Measurements from ENCODE around the gene LRRN4CL.
"Not testable (repeated sequence)": the region's sequence is repeated elsewhere in the genome, so short reads cannot be mapped to it uniquely, and the experiment has no call there.

The LRRN4CL gene

DNA sequence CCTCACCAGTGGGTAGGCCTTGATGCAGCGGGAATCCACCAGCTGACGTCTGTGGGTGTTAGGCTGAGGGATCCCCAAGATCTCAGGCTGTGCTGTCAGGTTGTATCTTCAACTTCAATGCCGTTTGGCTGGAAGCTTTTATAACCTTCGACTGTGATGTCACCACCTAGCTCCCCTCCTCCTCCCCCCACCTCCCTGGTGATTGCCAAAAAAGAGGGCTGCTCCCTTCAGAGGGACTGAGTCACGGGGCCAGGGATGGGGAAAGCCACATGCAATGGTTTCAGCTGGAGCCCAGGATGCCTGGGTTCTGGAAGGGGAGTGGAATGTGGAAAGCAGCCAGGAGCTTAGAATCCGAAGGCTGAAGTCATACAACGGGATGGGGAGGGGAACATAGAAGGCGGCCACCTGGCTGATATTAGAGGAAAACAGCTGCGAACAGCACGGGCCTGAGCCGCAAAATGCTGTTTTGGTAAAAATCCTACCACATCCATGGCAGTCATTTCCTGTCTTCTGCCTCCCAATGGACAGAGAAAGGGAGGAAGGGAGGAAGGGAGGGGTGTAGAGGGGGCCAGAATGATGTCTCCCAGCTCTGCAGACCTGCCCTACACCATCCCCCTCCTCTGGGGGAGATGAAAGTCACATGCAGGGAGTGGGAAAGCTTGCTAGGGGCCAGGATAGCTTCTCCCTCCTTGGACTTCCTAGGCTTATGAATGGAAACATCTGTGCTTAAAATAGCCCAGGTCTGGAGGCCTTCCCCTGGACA, at the start of gene LRRN4CL:
TSS of gene LRRN4CL (minus strand) at position 110 of the 763 bp plus-strand sequence. CDS start 1,022 bp downstream, outside the sequence.
- DNase-seq, result peak; percentile 45

DNA sequence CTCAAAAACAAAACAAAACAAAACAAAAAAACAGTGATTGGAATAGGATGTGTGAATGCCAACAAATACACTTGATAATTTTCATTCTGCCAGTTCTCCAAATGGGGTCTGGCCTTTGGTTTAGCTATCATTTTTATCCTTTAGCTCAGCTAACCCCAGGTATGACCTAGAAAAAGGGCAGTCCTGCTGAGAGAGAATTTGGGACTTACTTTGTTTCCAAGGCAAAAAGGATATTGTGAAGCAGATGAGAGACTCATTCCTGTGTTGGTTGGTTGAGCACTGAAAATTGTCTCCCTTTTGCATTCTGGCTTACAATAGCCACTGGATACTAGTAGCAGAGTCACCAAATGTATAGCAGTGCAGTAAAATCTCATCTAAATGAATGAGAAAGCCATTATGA, 47.9 kb upstream of the LRRN4CL start:
- DNase-seq, result no peak

DNA sequence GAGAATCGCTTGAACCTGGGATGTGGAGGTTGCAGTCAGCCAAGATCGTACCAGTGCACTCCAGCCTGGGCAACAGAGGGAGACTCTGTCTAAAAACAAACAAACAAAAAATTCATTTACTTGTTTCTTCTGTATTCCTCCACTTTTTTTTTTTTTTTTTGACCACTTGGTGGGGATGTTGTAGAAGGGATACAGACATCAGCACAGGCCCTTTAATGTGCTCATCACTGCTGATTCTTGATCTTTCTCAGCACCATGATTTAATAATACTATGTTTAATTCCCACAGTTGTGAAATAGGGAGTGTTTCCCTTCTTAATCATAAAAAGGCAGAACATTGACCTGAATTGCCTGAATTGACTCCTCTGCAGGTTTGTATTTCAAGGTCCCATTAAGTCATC, 43.5 kb upstream of the LRRN4CL start:
- peak; percentile 20 for DNase-seq

DNA sequence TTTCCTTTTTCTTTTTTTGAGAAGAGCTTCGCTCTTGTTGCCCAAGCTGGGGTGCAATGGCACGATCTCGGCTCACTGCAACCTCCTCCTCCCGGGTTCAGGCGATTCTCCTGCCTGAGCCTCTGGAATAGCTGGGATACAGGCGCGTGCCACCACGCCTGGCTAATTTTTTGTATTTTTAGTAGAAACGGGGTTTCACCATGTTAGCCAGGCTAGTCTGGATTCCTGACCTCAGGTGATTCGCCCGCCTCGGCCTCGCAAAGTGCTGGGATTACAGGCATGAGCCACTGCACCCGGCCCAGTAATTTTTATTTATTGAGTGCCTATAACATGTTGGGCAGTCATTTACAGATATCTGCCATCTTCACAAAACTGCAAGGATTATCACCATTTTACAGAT, 40.7 kb upstream of the LRRN4CL start:
- not testable (repeated sequence) for DNase-seq

DNA sequence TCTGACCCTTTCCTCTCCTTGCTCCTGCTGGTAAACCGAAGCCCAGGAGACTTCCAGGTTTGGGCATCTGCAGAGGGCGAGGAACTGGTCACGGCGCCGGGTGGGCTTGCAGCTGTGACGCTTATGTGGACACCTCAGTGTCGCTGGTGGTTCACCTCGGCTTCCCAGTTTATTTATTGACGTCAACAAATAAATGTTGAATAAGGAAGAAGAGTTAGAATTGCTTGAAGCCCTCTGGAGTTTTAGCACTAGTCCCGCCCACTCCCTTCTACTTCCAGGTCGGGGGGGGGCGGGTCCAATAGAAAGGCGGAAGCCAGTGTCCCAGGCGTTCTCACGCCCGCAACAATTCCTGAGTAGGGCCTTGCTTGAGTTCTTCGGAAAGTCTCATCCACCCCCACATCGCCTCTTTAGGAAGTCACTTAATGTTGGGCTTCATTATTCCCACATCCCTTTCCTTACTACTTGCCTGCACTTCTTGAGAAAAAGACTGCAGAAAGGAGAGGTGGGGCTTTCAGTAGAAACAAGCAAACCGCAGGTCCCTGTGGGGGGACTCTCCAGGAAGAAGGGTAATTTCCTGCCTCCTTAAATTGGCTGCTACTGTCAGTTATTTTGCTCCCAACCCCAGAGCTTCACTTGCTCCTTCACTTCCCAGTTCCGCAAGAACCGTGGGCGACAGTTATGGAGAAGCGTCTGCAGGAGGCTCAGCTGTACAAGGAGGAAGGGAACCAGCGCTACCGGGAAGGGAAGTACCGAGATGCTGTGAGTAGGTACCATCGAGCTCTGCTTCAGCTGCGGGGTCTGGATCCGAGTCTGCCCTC, 39.0 kb upstream of the LRRN4CL start, which contains the start of gene TTC9C:
TSS of gene TTC9C (plus strand) at position 316 of the 818 bp plus-strand sequence. CDS start at position 679, 363 bp downstream.
- peak; percentile 84 for DNase-seq

DNA sequence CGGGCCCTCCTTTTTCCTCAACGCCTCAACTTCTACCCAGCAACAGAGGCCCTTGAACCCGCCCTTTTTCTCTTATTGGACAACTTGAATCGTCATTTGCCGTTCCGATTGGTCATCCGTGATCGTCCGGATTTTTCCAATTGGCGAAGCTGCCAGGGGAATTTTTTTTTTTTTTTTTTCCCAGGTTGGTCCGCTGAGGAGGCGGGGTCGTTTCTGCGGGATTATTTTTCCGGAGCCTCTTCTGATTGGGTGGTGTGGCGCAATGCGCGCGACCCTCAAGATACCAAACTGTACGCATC, 38.5 kb upstream of the LRRN4CL start:
- peak; percentile 98 for DNase-seq

DNA sequence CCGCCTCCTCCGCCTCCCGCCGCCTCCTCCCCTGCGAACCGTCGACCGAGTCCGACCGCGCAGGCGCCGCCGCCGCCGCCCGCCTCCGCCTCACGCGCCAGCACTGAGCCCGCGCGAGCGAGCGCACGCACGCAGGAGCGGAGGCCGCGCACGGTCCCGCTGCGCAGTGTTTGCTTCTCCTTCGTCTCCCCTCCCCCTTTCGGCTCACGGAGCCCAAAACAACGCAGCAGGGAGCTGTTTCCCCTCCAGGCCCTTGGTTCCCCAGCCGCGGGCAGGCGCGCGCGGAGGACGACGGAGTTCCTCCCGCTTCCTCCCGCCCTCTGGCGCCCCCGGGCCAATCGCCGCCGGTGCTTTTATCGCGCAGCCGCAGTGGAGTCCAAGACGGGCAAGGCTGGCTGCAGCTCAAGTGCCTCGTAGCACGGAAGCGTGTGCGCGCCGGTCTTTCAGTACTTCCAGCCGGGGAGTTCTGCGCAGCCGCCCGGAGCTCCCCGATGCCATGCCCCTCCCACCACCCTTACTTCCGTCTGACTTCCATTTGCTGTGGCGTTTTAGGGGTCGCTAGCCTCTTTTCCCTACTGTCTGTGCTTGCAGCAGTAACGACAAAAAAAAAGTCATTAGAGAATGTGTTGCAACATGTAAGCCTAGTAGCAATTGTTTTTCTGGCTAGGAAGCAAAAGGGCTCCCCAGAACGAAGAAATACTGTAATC, 38.0 kb upstream of the LRRN4CL start, which contains the start of gene HNRNPUL2:
TSS of gene HNRNPUL2 (minus strand) at position 293 of the 707 bp plus-strand sequence. CDS start 301 bp downstream, outside the sequence.
- peak; percentile 99 for DNase-seq

DNA sequence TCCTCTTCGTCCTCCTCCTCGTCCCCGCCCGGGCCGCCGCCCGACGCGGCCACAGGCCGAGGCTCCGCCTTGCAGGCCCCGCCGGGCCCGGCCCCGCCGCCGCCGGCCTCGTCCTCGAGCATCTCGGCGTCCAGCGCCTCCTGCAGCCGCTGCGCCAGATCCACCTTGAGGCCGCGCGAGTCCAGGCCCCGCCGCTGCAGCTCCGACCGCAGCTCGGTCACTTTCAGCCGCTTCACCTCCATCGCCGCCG, 37.5 kb upstream of the LRRN4CL start:
- DNase-seq, result no peak

DNA sequence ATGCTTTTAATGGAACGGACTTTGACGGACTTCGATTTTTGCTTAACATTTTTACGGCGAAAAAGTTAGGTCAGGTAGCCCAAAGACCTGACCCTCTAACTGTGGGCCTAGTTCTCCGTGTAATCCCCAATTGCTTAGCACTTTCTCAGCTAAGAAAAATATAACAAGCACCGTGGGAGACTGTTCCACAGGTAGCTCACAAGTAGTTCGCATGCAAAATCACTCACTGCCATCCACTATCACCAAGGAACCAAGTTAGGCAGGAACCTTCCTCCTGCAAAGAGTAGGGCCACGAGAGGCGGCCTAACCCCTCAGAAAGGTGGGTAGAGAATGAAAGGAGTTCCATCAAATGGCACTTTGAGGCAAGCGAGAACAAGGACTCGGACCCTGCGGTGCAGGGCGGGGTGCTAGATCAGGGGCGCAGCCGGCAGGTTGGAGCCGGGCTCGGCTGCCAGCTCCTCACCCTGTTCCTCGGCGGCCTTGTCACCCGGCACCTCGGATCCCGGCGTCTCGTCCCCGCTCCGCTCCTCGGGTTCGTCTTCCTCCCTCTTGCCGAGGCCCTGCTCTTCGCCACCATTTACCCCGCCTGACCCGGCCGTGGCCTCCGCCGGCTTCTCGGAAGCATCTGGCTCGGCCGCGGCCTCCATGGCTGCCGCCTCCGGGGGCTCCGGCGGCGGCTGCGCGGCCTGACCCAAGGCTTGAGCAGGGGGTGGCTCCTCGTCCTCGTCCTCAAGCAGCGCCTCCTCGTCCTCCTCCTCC, 37.0 kb upstream of the LRRN4CL start:
- DNase-seq, result no peak

DNA sequence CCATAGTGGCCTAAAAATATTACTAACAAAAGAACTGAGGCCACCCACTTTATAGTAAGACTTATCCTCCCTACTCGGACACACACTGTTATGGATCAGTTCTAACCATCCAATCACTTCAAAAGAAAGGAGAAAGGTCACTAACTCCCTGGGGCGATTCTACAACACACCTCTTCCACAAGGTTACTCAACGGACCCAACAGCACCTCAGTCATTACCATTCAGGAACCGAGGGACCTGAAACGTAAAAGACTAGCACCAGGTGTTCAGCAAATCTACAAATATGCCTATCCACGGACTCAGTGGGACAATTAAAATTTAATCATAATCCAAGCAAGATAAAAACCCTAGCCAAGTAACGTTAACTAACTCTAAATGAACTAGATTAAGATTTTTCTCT, 36.3 kb upstream of the LRRN4CL start:
- no peak for DNase-seq

DNA sequence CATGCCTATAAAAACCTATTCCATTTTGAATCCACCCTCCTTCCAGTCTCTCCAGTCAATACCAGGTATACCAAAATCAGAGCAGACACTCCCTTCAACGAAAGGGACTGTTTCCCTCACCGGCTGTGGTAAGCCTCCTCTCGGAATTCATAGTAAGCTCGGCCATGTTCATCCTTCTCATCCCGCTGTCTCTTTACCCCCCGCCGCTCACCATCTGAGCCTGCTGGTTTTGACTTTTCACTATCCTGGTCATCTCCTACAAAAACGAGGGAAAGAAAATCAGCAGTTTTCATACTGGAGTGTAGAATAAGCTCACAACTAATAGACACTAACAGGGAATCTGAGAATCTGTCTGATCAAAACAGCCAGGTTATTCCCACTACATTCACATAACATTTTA, 34.8 kb upstream of the LRRN4CL start:
- no peak for DNase-seq

DNA sequence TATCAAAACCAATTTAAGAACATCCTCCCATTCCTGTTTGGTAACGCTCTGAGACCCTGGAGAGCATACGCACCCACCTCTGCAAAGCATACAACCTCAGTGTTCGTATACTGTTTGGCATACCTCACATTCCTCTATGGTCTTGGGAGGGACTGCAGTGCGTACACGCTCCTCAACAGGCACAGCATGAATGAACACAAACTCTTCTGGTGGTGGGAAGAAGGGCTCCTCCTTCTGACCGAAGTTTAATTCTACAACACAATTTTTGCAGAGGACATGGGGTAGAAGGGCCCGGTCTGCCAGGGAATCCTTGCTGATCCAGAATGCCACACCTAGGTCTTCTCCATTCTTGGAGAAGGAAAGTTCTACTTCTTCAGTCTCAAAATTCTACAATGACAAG, 32.7 kb upstream of the LRRN4CL start:
- no peak for DNase-seq

DNA sequence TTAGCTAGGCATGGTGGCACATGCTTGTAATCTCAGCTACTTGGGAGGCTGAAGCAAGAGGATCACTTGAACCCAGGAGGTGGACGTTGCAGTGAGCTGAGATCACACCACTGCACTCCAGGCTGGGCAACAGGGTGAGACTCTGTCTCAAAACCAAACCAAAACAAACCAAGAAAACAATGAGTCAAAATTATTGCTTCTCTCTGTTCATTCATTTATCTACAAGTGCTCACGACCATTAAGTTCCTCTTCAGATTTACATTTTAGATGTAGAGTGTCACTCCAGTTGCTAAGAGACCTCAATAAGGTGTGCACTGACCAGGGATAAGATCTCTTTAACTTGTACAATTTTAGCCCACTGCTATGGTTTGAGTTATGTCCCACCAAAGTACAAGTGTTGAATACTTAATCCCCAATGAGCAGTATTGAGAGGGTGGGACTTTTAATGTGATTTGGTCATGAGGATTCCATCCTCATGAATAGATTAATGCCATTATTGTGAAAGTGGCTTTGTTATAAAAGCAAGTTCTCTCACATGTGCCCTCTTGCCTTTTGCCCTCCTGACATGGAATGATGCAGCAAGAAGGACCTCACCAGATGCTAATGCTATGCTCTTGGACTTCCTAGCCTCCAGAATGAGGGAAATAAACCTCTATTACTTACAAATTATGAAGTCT, 30.1 kb upstream of the LRRN4CL start:
- DNase-seq, result no peak

DNA sequence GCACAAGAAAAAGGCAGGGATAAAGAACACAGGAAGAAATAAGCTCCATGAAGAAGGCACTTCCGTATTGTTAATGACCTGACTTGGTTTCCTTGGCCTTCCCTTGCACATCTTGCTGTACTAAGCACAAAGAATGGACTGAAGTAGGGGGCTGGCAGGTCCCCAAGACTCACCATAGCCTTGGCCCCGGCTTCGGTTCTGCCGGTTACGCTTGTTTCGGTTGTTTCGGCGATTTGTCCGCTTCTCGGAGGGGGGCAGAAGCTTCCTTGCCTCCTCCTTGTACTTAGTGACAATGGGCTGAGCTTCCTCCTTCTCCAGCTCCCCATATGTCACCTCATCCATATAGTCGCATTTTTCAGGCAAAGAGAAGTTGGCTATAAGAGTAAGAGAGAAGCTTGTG, 27.5 kb upstream of the LRRN4CL start:
- no peak for DNase-seq

DNA sequence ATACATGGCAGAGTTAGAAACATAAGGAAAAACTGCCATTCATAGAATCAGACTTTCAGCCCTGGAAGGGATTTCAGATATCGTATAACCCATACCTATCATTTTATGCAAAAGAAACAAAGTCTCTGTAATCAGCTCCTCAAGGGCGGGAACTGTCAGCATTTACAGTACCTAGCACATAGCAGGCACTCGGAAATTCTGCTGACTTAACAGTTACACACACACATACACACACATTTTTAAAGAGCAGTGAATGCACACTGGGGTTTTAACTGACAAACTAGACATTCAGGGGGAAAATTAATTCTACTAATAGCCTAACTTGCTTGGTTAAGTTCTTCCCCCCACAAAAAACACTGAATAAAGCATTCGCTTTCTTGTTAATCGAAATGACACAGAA, 26.9 kb upstream of the LRRN4CL start:
- no peak for DNase-seq

DNA sequence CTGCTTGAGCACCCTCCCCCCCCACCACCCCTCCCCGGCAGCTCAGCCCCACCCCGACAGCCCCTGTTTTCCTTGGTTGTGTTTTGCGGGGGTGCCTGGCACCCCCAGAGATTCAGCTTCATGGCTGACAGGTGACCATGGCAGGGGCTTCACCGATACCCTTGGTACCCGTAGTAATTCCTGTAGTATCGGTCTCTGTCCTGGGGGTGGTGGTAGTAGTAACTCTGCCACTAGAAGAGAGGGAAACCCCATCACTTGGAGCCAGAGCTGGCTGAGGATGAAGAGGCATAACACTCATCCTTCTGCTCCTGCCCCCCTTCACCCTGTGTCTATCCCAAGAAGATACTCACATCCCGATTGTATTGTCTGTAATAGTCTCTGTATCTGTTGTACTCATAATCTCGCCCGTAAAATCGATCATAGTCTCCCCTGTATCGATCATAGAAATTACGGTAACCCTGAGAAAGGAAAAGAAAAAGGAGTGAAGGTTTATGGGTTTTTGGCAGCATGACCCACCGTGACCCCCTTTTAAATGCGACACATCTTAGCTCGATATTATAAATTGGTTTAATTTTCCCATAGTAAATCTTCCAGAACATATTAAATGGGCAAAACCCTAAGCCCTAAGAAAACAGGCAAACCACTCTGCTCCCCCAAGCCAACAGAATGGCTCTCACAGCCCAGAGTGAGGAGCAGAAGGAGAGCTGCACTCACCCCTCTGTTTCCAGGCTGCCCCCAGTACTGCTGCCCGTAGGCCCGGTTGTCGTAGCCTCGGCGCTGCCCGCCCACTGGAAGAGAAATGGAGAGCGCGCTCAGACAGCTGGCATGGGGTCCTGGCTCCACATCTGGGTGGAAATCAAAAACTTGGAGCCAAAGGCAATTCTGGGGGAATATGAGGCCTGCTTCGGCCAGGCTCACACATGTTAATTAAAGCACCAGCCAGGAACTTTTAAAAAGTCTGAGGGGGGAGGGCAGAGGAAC, 26.1 kb upstream of the LRRN4CL start:
- DNase-seq, result no peak

DNA sequence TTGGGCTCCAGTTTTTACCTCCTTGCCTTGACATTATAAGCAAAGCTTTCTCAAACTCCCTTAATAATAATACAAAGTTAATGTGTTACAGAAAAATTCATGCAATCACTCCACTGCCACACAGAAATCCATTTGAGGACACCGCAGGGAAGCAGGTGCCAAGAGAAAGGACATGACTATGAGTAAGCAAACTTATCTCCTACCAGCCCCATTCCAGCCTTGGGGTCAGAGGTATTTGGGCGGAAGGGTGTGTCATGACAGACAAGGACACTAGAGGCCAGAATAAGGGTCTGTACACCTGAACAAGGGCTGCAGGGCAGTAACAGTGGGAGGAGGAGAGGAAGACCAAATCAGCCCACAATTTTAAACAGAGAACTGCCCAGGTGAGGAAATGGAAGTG, 24.0 kb upstream of the LRRN4CL start:
- DNase-seq, result no peak

DNA sequence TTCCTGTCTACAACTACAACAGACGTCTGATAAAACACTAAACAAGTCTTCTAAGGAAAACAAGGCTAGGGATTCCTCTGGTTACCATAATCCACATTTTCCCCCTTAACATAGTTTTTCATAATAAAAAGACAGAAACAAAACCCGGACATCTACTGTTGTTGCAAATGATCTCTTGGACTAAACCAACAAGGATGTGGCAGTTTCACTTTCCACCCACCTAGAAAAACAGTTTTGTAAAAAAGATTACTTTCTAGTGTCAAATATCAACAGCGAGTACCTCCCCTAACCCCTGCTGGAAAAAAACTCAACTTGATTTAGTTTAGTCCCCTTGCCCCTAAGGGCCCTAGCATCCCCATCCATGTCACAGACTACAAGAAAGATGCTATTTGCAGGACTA, 23.5 kb upstream of the LRRN4CL start:
- DNase-seq, result no peak

DNA sequence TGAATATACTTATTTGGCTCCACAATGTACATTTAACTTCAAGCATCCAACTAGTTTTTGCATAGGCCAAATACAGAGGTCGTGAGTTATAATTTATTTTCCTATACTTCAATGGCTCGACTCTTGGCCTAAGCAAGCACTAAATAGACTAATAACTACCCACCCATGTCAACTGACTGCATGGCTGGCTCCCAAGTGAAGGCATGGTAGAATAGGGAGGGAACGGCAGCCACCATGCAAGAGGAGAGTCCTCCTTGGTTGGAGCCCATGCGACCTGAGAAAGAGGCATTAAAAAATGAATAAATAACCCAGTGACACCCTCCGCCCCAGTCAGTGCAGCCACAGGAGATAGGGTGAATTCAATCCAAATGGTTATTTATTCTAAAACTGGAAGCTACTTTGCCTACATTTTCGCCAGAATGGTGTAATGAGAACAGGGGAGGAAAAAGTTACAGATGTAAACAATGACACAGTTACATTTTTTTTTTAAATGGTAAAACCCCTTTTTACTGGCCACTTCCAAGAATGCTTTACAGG, 23.0 kb upstream of the LRRN4CL start:
- DNase-seq, result no peak

DNA sequence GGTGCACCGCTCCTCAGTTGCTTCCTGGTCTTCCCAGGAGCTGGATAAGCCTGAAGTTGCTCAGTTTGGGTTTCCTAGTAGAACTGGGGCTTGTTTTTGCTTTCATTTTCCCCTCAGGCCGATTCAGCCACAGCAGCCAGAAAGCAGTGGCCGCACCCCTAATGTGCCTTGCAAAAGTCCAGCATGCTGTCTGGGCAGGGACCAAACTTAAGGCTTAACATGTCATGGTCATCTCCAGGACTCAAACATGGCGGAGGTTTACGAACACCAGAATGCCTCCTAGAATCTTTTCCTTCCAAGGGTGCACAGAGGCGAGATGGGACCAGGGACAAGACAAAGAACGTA, 20.6 kb upstream of the LRRN4CL start:
- DNase-seq, result no peak

All from NCI-H2171 treated with DMSO at 0.1 percent for 48 hours (cell line).